ENCODE measurements around the gene TDP1. TPM values are rescaled to one million over a fixed set of nuclear protein-coding genes. Genes with fewer than 3 reads are reported as not detected.
A peak's percentile ranks its signal among the peaks of the same experiment; 100 is the strongest.

The TDP1 gene
- polyA plus RNA-seq, 3 donors, result 25.2 to 27.2 (median 26.8) TPM

DNA sequence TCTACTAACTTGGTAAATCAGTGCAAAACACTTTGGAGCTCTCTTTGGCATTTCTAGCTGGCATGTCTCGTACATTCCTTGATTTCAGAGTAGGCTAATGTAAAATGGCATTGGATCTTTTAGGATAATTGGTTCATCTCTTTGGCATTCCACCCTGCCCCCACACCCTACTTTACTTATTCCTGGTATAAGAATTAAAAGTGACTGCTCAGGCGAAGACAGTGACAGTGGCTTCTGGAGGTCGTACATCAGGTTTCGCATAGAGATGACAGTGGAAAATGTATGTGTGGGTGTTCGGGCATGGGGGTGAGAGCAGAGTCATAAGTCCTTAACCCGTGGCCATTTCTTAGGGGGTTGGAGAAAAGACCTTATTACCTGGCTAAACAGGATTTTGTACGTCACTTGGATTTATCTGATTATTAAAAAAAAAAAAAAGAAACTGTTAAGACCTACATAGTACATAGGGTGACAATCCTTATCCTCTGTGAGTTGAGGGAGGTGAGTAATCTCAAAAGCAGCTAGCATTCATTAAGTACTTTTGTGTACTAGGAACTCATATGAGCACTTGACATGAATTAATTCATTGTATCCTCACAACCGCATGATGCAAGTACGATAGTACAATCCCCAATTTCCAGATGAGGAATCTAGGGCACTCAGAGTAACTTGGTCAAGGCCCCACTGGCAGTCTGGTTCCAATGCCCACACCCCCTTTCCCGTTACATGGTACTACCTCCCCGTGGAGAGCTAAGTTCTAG lies 83.7 kb downstream of the TDP1 start:
- DNase-seq (ENCODE audit: low read depth in 3 of 3, low spot score in 2 of 3), result no peak

DNA sequence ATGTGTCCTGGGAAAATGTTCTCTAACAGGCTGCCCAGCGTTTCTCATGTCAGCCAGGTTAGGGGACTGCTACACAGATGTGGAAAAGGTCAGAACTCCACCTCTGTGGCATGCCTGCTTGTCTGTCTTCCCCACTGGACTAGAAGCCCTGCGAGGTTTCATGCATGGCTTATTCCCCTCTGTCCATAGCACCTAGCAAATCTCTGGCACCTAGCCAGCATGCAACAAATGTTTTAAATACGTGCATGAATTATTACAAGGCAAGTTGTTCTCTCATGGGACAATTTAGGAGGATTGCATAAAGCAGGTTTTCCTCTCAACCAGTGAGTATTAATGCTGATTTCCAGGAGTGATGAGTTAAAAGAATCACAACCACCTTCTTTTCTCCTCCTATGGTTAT lies 84.7 kb downstream of the TDP1 start:
- no peak for DNase-seq (ENCODE audit: low read depth in 3 of 3, low spot score in 2 of 3)

DNA sequence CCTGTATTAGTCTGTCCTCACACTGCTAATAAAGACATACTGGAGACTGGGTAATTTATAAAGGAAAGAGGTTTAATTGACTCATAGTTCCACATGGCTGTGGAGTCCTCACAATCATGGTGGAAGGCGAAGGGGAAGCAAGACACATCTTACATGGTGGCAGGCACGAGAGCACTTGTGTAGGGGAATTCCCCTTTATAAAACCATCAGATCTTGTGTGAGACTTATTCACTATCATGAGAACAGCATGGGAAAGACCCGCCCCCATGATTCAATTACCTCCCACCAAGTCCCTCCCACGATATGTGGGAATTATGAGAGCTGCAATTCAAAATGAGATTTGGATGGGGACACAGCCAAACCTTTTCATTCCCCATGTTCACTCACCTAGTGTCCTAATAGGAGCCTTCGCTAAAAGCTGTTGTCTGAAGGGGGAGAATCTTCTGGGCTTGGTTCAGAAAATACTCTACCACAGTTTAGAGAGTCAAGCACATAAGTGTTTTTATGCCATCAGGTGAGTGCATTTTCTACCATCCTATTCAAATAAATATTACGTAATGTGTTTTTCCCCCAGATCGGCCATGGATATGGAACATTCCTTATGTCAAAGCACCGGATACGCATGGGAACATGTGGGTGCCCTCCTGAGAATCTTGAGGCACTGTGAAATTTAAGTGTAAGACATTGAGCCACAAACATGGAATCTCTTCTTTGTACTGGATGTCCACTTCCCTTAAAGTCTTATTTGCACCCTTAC lies 86.9 kb downstream of the TDP1 start:
- DNase-seq (ENCODE audit: low read depth in 3 of 3, low spot score in 2 of 3), result no peak

DNA sequence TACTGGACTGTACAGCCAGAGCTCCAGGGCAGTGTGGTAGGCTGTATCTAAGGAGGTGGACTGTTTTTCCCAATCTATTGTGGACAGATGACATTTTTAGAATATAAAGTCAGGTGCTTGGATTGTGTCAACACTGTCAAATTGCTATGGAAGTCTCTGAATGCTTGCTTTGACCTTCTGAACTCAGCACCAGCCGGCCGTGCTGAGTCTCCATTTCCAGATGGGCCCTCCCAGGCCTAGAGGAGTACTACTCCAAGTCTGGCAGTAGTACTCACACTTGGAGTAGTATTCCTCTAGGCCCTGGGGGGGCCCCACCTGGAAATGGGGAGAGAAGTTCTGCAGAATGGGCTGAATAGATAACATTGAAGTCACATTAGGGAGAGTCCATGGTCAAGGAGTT lies 89.9 kb downstream of the TDP1 start:
- DNase-seq (ENCODE audit: low read depth in 3 of 3, low spot score in 2 of 3), result no peak

DNA sequence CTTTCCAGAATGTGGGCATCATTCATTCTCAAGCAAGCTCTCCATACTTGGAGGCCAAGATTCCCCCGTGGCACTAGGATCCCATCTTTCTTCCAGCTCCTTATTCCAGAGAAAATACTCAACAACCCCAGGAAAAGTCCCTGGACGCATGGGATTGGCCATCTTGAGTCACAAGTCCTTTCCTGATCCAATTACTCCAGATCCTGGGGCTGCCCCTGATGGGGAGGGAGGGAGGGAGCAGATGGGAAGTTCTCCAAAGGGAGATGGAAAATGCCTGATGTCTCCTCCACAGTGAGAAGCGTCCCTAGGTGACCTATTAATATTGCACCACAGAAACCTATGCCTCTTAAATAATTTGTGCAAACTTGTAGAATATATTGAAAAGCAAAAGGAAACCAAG lies 93.7 kb downstream of the TDP1 start:
- DNase-seq (ENCODE audit: low read depth in 3 of 3, low spot score in 2 of 3), result no peak

DNA sequence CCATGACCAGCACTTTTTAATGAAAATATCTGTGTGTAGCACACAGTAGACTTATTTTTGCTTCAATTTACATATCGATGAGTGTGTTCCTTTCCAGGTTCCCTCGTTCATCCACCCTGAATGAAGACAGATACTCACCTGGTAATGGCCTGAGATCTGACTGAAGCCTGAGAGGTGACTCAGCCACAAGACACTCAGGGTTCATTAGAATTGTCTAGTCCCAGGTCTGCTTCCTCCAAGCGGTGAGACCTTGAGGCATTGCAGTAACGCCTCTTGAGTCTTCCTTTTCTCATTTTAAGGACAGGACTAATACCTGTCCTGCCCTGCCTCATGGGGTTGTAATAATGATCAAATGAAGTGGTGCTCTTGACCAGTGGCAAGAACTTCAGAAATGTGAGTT lies 94.5 kb downstream of the TDP1 start:
- DNase-seq (ENCODE audit: low read depth in 3 of 3, low spot score in 2 of 3), result no peak

DNA sequence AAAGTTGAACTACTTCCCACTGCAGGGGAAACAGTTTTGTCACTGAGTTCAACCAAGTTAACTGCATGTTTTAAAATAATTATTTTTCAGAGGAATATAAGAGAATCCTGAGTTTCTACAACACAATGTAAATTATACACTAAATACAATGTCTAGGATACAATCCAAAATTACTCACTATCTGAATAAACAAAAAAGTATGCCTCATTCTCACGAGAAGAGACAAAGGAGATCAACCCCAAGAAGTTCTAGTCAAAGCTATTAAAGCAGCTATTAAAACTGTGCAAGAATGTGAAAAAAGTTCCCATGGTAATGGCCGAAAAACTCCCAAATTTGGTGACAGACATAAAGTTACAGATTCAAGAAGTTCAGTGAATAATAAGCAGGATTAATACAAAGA lies 97.3 kb downstream of the TDP1 start:
- DNase-seq (ENCODE audit: low read depth in 3 of 3, low spot score in 2 of 3), result no peak

DNA sequence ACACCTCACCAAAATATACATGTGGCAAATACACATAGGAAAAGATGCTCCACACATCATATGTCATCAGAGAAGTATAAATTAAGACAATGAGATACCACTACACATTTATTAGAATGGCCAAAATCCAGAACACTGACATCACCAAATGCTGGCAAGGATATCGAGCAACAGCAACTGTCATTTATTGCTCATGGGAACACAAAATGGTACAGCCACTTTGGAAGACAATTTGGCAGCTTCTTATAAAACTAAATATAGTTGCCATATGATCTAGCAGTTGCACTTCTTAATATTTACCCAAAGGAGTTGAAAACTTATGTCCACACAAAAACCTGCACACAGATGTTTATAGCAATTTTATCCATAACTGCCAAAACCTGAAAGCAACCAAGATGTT lies 99.1 kb downstream of the TDP1 start:
- DNase-seq (ENCODE audit: low read depth in 3 of 3, low spot score in 2 of 3), result no peak

DNA sequence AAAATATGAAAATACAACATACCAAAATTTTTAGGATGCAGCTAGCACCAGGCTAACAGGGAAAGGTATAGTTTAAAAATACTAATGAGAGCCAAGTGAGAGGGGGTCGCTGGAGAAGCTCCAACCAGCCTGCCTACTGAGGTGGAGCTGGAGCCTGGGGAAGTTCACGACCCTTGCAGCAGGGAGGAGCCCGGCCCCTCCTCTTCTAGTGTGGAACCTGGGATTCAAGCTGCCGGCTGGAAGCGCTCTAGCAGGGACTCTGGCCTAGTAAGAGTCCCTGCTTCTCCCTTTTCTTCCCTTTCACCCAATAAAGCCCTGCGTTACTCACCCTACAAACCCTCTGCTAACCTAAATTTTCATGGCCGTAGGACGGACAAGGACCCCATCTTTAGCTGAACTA lies 101.1 kb downstream of the TDP1 start:
- no peak for DNase-seq (ENCODE audit: low read depth in 3 of 3, low spot score in 2 of 3)

DNA sequence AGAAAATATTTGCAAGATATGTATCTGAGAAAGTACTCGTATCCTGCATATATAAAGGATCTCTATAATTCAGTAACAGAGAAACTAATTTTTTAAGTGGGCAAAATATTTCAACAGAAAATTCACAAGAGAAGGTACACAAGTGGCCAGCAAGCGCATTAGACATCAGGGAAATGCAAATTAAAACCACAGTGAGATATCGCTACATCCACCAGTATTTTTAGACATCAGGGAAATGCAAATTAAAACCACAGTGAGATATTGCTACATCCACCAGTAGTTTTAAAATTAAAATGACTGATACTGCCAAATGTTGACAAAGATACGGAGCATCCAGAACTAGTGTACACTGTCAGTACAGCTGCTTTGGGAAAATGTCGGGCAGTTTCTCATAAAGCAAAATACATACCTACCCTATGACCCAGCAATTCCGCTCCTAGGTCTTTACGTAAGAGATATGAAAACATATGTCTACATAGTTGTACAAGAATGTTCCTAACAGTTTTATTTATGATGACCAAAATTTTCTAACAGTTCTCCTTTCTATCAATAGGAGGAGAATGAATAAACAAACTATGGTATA lies 103.2 kb downstream of the TDP1 start:
- DNase-seq (ENCODE audit: low read depth in 3 of 3, low spot score in 2 of 3), result no peak

DNA sequence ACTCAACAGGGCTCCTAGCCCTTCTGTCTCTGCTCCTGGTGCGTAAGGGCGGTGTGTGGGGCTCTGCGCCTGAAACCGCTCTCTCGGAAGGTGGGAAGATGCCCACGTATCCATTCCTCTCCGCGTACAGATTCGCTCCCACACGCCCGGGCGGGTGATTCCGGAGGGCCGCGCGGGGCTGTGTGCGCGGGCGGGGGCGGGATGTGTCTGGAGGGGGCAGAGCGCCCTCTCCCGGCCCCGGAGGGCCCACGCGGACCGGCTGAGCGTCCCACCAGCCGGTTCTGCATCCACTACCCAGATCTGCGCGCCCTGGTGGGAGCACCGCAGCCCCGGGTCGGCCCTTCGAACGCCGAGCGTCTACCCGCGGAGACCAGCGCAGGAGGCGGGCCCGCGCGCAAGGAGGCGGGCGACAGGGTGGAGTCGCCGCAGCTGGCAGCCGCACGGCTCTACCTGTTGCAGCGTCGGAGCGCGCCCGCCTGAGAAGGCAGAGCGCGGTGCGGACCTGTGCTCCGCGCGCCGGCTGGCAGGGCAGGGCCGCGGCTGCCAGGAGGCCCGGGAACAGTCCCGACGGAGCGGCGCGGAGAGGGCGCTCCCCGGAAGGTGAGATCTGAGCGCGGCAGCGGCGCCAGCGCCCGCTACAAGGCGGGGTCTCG lies 104.7 kb downstream of the TDP1 start:
- DNase-seq (ENCODE audit: low read depth in 3 of 3, low spot score in 2 of 3), result peak in 1 of 3 donors; percentile 41

DNA sequence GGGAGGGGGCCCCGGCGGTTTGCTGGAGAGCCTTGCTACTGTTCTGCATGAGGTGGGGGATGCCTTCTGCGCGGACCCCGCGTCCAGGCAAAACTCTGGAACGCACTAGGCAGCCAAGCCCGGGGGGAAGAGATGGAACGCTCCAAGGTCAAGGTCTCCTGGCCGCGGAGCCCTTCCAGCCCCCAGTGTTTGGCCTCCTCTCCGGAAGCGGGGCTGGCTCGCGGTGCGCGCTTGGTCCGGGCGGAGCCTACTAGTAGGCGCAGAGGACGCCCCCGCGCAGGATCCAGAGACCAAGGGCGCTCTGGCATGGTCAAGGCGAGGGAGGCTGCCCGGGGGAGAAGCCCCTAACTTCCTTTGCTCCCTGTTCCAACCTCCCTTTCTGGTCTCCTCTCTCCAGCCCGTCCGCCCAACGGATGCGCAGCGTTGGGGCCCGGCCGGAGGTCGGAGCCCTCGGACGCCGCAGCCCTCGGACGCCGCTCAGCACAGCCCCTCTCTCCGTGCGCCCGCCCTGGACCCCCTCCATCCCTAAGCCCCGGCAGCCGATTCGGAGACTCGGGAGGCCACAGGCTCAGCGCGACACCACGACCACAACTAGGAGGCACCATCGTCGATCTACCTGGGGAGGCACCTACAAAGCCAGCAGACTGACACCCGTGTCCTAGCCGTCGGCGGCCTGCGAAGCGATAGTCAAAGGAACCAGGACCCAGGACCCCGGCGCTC lies 105.4 kb downstream of the TDP1 start:
- DNase-seq (ENCODE audit: low read depth in 3 of 3, low spot score in 2 of 3), result no peak

DNA sequence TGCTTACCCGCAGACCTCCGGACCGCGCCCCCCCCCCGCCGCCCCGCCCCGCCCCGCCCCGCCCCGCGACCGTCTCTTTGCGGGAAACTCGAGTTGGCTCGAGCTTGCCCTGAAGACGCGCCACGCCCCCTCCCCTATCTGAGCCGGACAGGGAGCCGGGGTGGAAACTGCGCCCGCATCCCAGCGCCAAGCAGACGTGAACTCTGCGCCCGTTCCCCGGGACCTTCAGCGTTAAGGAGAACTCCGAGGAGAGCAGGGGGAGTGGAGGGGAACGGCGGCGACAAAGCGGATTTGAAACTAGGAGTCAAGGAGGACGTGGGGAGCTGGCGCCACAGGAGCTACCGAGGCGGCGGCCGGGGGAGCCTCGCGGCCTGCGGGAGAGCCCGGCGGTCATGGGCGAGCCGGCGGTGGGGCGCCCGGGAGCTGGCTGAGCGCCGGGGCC lies 106.0 kb downstream of the TDP1 start, which contains the start of gene KCNK13:
Gene KCNK13 (plus strand): TSS at position 310 of the 442 bp plus-strand sequence. CDS start 212 bp downstream, outside the sequence.
- no peak for DNase-seq (ENCODE audit: low read depth in 3 of 3, low spot score in 2 of 3)

DNA sequence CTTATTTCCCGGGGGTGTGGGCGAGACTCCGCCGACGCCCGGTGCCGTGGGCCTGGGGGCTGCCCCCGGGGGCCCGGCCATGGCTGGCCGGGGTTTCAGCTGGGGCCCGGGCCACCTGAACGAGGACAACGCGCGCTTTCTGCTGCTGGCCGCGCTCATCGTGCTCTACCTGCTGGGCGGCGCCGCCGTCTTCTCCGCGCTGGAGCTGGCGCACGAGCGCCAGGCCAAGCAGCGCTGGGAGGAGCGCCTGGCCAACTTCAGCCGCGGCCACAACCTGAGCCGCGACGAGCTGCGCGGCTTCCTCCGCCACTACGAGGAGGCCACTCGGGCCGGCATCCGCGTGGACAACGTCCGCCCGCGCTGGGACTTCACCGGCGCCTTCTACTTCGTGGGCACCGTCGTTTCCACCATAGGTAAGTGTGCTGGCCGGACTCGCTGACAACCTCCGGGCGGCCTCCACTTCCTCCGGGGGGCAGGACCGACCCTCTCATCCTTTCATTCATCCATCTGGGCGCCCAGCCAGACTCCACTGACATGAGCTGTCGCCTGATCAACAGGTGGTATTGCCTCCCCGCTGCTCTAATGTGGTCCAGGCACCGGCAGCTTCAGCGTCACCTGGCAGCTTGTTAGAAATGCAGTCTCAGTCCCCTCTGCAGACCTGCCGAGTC lies 106.5 kb downstream of the TDP1 start:
- no peak for DNase-seq (ENCODE audit: low read depth in 3 of 3, low spot score in 2 of 3)

DNA sequence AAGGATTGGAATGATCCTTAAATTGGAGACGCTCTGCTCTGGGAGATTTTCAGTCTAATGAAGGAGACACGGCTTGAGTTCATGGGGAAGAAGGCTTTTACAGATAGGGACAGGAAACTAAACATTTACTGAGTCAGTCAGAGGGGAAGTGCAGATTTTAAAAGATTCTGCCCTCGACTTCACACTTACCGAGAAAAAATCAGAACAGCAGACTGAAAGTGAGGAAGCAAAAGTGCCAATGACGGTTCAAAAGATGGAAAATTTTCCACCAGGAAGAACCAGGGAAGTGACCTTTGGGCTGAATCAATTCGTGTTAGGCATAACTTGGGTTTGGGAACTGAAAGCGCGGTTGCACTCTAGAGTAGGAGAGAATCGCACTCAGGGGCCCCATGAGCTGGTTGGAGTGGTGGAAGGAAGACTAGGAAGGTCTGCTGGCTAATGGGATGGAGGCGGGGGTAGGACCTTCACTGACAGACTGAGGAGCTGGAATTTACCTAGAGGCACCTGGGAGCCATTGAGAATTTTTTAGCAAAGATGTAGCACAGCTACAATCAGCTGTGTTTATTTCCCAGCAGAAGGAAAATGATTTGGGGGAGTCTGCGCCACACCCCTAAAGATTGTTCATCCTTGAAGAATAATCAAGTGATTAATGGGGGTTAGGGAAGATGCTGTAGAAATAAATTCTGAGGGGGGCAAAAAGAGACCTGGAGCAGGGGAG lies 107.3 kb downstream of the TDP1 start:
- DNase-seq (ENCODE audit: low read depth in 3 of 3, low spot score in 2 of 3), result no peak

DNA sequence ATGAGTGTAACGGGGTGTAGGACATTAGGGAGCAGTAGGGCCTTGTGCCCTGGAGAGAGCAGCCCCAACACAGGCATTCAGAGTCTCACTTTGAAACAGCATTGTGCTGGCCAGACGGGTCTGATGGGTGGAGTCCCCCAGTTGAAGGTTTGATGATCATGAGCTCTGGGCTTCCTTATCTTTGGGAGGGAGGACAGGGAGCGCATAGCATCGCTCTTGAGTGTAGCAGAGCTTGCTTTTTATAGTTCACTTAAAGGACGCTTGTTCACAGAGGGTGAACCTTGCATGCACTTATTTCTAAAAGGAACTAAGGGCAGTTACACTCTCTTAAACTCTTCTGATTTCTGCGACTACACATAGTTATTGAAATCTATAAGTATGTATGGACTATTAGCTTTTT lies 116.6 kb downstream of the TDP1 start:
- DNase-seq (ENCODE audit: low read depth in 3 of 3, low spot score in 2 of 3), result no peak

DNA sequence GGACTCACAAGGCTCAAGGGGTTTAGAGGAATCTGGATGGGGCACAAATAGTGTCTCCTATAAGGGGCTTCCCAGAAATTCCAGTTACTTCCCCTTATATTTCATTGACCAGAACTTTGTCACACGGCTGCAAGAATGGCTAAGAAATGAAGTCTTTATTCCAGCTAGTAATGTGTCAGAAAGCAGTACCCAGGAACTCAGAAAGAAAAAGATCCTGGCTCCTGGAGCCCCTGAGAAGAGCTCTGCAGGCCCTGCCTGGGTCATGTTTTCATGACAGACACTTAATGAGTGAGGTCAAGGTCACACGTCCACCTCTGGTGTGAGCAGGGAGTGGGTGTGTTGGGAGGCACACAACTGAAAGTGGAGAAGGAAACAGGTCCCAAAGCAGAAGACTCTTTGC lies 123.8 kb downstream of the TDP1 start:
- no peak for DNase-seq (ENCODE audit: low read depth in 3 of 3, low spot score in 2 of 3)

DNA sequence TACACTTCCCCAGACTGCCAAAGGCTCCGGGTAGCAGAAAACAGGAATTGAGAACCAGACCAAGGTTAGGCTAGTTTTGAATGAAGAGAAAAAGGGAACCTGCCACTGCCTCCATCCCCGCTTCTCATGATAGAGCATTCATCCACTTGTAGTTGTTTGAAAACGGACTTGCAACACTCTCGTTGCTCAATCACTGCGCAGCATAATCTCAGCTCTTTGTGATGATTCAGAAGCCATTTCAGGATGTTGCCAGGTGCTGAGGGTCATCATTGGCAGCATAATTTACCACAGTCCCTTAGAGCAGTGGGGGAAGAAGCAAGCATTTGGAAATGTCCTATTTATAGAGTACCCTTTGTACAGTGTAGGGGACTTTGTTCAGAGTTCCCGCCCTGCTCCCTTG lies 131.7 kb downstream of the TDP1 start:
- DNase-seq (ENCODE audit: low read depth in 3 of 3, low spot score in 2 of 3), result no peak

DNA sequence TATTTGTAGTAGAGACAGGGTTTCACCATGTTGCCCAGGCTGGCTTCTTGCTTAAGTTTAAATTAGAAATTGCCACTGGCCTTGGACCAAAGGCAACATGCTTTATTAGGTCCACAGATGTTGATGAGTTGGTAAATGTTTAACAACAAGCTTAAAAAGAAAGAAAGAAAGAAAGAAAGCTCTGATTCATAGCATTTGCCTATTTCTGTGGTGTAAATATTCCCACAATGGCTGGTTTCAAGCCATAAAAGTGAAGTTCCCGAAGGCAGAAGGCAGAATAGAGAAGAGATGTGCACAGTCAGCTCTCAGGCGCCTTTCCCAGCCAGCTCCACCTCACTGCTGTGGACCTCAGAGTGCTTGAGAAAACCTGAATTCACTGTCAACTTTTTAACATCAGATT lies 132.4 kb downstream of the TDP1 start:
- DNase-seq (ENCODE audit: low read depth in 3 of 3, low spot score in 2 of 3), result no peak
